GM18498 (cell line): ENCODE results near the gene HOOK1.

Experiments
- ATAC-seq: cut with Tn5 transposase; IDR thresholded peaks from one replicate; pipeline ENCODE4 v1.9.1; 2021; ENCODE audit warnings: mild to moderate bottlenecking, moderate library complexity; ENCODE audit not compliant: unreplicated experiment

The HOOK1 gene

DNA sequence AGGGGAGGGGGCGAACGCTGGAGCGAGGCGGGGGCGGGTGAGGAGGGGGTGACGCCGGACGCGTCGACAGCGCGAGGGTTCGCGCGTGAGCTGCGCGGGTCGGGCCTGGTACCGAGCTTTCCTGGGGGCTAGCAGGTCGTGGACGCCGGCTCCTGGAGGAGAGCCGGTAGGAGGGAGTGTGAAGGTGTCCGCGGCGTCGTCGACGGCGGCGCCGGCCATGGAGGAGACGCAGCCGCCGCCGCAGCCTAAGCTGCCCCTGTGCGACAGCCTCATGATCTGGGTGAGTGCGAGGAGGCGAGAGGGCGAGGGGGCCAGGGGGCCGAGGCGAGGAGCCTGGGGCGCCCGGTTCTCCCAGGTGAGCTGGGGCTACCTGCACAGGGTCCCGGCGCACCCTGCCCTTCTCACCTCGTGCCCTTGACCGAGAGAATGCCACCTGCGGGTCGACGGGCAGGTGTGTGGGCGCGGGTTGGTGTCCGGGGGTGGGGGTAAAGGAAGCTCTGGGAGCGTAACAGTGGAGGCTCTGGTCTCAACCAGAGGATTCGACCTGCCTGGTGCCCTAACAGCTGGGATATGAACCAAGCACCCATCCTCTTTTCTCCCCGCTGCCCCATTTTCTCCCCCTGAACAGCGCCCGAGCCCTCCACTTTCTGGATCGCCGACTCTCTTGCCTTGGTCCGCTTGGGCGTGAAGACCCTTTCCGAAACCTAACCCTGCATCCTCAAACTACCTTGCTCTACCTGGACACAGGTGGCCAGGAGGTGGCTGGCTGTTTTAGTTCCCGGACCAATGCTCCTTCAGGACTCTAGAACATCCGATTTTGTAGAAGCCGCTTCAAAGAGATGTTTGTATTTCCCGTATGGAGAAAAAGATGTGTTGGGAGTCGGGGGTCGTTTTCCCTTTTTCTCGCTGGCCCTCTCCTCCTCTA, at the start of gene HOOK1:
Gene HOOK1, plus strand, starts transcription at position 49 of the 925 bp plus-strand sequence. Its CDS starts 169 bp downstream, at position 218.
- ATAC-seq: peak; percentile 2

DNA sequence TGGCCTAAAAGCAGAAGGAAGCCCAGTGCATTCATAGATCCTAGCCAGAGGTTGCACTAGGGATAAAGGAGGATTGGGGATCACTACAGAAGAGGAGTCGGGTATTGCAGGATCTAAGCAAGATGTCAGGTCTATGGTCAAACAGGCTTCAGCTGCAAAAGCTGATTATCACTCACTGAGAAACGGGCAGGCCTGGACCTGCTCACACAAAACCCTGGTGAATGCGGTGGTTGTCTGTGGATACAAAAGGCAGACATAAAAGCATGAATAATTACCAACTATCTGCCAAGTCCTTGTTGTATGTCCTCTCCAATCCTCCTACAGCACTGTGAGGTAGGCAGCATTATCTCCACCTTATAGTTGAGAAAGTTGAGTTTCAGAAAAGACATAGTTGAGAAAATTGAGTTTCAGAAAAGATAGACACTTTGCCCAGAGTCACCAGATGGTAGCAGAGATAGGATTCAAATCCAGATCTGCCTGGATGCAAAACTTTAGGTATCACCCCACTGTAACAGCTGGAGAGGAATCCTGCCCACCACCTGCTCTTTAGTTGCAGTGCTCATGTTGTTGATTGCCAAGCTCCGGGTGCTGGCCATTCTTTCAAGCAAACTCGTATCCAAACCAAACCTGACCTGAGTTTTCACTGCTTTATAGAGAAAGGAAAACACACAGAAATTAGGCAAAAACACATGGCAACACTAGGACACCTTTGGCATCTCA, 49.6 kb upstream of the HOOK1 start:
- no peak for ATAC-seq

DNA sequence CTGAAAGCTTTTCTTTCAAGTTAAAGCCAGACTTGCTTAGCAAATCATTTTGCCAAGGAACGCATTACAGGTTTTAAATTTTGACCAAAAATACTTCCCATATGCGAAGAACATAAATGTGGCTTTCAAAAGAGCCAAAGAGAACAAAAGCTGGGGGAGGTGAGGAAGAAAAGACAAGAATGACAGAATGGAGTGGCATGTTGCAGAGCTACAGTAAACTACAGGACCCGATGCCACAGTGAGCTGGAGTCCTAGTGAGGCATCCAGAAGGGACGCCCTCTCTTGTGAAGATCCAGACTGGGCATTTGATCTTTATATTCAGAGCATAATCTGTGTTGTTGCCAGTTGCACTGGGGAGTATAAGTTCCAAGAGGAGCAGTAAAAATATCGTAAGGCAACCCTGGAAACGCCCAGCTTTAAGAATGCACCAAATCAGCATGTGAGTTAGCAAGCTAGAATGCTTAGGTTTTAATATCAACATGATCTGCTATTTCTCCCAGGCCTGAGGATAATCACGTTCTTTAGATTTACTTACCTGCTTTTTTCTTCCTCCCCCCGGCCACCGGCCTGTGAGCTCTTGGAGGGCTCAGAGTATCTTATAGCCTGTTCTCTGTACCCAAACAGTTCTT, 48.4 kb upstream of the HOOK1 start:
- ATAC-seq: no peak

DNA sequence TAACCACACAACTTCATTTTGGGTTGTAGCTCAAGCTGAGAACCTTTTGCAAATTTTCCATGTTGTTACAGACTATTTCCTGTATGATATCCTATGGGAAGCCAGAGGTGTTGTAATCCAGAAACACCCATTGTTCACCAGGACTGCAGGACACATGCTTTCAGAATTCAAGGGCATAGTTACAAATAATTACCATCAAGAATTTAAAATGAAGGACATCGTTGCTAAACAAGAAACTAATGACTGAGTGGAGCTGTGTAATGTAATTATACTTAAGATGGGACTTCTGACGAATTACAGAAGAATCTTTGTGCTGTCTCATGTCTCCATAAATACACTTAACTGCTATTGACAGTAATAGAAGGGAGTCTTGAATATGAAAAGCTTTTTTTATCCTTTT, 47.6 kb upstream of the HOOK1 start:
- ATAC-seq: no peak

DNA sequence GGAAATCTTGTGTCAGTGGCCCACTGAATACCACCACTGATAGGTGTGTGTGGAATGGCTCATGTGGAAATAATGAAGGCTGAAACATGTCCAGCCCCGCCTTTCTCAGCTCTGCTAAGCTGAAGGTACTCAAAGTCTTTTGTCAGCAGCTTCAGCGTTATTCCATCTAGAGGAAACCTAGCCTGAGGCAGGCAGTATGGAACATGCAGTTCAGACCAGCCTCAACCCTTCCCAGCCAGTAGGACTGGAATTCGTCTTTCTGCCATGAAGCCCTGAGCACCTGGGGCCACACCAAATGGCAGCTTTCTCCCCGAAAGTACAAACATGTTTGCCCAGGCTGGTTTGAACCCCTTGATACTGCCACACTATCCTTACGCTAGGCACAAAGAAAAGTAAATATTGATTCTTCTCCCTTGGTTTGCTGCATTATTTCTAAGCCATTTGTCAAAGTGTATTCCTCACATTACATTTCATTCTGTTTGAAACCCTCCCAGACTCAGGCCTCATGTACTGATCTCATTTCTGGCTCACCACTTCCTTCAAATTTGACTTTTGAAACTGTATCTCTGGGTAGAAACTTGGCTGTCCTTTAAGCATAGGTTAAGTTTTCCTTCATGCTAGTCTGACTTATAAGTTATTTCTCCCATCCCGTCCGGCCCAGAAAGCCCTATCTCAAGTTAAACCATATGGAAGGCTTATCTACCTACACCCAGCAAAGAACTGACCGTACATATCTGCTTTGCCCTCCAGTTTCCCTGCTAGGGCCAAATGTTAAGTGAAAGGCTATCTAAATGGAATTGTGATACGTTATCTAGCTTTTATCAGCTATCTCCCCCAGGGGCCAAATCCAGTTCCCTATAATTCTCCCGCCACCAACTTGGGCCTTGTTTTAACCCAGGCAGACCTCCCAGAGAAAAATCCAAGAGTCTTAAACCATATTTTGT, 45.7 kb upstream of the HOOK1 start:
- no peak for ATAC-seq

DNA sequence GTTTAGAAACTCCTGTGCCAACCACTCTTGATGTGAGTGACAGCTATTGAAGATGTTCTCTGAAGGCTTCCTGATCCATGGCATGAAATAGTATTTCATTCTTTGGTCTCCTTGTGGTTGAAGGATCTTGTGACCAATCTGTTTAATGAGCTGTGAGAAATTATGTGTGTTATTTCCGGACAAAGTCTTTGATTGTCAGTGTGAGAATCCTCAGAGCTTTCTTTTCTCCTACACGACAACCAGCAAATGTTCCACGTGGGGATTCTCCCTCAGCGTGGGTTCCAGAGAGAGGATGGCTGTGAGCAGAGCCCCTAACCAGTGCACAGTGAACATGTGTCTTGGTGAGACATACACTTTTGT, 45.0 kb upstream of the HOOK1 start:
- ATAC-seq: no peak

DNA sequence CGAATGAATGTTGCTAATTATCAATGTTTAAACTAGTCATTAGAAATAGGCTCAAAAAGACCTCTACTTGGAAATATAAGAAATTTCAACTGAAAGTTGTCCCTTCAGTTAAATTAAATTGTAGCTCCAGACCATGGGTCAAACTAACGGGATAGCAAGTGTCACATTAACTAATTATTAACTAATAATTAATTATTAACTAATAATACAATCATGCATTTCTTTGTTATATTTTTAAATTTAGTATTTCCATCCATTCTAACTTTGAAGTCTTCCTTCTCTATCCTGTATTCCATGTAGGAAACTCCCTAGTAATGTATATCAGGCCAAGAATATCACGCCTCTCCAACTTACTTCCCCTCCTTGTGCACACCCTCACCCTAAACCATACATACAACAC, 43.4 kb upstream of the HOOK1 start:
- no peak for ATAC-seq

DNA sequence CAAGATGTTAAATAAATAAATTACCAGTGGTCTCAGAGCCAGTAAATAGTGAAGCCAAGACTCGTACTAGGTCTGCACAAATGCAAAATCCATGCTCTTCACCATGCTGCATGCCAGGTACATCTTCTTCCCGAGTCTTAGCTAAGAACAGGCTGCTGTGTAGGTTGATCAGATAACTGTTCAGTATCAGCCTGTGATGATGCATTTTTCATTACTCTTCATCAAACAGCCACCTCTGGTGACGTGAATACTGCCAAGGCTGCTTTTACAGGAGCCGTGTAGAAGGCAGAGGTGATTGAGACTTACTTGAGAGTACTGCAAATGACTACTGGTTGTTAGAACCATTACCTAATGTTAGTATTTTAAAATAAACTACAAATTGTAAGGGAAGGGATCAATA, 39.3 kb upstream of the HOOK1 start:
- ATAC-seq: no peak

DNA sequence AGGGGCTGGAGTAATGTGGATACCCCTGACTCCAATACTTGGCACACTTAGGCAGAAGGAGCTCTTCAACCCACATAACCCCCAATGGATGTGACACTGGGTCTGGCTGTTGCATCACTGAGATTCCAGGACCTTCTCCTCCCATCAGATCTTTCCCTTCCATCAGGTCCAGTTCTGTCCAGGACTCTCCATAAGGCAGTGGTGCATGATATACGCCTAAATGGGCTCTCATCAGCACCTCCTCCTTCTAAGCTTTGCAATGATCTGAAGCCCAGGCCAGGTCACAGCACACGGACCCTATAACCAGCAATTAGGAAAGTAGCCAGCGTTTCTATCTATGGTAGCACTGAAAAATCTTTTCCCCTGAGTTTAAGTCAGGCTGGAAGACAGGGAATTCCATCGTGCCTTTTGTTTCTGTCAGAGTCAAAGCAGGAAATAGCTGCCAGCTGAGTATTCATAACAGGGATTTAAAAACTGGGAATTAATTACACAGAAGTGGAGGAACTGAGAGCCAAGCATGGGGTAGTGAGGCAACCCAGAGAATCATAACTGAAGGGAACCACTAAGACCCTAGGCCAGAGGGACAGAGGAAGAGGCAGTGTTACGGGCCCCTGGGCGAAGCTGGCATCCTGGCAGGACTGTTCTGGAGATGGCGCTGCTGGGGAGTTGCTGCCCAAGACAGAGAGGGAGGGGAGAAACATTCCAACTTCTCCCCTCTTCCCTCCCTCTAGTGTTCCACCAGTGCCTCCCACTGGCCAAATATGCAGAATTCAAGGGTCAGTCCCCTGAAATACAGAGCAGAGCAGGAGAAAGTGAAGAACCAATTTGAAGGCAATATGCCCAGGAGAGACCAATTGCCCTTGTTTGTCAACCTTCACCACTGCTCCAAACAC, 37.5 kb upstream of the HOOK1 start:
- no peak for ATAC-seq

DNA sequence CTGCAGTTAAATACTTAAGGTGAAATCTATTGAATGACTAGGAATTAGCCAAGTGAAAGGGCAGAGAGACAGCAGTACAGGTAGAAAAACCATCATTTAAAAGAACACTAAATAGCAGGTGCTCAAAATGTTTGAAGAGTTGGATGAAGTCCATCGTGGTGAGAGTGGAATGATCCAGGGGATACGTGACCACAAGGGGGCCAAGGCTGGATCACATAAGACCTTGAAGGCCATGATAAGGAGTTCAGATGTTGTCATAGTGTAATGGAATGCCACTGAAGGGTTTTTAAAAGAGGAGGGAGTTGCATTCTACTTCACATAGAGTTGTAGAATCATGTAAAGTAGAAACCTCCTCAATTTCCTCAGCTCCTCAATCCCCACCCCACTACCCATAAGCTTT, 34.8 kb upstream of the HOOK1 start:
- ATAC-seq: no peak

DNA sequence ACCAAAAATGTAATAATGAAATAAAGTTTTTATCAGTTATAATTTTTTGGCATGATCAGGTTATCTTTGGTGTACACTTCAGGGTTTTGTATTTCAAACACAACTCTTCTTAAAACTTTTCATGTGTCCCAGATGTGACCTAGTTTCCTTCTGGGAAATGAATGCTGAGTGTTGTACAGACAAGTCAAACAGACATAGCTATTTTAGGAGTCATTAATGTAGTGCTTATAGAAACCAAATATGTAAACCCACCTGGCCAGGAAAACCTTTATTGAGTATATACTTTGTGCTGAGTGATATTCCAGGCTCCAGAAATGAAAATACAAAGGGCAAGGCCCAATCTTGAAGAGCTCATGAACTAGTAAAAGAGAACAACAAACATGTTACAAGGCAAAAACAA, 25.9 kb upstream of the HOOK1 start:
- ATAC-seq: no peak

DNA sequence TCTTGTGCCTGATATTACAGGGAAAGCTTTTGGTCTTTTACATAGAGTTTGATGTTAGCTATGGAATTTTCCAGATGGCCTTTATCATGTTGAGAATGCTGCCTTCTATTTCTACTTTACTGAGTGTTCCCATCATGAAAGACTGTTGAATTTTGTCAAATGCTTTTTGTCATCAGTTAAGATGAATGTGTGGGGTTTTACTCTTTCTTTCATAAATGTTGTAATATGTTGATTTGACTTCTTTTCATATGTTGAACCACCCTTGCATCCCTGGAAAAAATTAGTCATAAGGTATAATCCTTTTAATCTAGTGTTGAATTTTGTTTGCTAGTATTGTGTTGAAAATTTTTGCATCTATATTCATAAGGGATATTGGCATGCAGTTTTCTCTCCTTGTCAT, 16.1 kb upstream of the HOOK1 start:
- ATAC-seq: no peak

DNA sequence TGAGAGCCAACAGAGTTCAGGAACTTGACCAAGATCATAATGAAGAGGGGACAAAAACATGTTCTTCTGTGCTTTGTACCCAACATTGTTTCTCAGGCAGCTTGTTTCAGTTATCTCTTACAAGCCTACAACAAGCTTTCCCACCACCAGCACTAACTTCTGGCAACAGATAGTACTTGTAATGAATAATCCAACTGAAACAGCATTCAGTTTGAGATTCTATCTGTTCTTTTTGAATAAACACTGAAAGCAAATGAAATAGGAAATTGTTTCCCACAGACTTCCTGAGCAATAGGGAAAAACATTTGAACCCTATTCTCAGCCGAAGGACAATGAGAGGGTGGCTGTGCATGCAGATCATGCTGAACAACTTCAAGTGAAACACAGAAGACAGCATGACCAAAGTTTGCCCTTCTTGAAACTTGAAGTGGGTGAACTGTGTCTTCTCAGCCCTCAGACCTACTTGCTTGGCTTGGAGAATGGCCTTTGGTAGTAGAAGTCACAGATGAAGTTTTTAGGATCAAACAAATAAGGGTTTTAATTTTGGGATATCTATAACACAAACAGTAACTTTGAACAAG, 11.2 kb upstream of the HOOK1 start:
- ATAC-seq: no peak

DNA sequence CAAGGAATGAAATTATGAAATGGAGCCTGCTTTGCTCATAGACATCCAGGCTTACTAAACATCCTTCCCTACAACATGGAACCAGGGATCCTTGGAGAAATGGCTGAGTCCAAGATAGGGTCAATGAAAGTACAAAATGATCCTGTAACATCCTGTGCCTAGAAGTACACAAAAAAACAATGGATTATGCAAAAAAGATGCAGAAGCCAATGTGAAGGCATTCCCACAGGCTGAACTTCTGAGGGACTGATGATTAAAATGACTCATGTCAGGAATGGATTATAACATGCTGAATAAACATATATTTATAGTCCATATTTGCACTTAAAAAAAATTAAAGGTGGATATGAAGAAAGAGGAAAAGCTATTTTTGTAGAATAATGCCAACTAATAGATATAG, 10.4 kb upstream of the HOOK1 start:
- ATAC-seq: no peak

DNA sequence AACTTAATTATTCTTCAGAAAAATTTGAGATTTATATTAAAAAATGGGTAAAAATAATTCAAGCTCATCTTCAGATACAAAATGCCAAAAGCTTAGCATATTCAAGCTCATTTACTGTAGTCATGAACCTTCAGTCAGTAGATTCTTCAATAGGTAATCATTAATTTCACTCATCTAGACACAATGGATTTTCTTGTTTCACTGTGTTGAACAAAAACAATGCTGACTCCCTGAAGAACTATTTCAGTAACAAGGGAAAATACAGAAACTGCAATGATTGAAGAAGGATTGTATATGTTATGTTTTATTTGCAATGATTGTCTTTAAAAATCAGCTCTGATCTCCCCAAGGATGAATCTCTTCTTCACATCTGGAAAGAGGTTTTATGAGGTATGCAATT, 9.2 kb upstream of the HOOK1 start:
- ATAC-seq: no peak

DNA sequence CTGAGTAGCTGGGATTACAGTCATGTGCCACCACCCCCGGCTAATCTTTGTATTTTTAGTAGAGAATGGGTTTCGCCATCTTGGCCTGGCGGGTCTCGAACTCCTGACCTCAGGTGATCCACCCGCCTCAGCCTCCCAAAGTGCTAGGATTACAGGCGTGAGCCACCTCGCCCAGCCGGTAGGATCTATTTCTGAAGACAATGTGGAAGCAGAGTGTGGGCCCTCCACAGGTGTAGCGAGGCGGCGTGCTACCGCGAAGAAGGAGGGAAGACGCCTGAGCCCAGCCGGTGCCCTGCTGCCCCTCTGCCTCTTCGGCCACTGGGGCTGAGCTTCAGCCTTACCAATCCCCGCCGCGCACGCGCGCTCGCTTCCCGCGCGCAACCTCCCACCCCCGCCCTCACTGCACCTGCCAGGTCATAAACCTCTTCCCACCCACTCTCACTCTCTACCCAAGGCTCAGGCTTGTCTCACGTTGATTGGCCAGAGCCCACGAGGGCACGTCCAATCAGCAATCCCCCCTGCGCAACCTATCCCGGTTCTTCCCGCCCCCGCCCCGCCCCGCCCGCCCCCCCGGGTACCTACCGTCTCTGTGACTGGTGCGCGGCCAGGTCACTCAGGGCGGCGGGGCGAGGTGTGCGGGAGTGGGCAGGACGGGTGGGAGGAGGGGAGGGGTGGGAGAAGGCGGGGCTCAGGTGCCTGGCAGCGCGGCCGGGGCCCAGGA, 409 bp upstream of the HOOK1 start:
- ATAC-seq: peak; percentile 99

DNA sequence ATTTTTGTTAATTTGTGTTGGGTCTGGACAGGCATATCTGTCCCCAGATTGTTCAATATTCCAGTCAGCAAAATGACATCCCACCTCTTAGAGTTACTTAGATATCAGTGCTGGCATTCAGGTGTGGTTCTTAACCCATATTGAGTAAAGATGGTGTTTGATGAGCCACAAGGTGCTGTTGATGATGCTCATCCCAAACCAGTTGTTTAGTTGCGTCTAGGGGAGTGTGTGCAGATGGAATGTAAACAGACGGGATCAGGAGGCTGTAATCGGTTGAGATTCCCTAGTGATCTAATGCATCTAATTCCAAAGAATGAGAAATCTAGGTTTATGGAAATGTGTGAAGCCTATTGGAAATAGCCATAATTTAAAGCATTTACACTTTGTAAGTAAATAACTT, 1.1 kb downstream of the HOOK1 start:
- ATAC-seq: no peak

DNA sequence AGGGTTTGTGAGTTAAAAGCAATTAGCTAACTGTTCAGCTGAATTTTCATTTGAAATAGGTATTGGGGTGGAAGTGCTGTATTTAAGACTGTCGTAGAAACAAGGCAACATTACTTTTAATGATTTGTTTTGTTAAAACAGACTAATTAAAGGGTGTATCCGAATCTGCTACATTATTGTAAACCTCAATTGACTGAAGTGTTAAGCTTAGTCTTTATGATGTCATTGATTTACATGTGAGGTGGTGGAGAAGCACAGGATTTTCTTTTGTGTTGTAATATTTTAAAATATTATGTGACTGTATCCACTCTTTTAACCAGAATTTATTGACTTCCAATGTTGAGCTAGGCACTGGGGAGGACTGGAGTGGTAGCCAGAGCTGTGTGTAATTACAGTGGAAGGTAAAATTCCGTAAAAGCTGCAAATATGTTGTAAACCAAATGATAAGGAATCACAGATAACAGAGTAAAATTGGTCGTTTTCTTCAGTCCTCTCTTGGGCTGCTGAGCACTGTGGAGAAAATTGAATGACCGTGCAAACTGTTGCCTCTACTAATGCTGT, 1.6 kb downstream of the HOOK1 start:
- no peak for ATAC-seq
